ENCODE data around the gene LRRC45. TPM values are rescaled to one million over a fixed set of nuclear protein-coding genes. Genes with fewer than 3 reads are reported as not detected.

LRRC45 gene
- total and polyA plus RNA-seq, 9 of the 15 experiments (the other 6 are each of a cell fraction or from before 2014, with no cell fraction given), result 3.5 to 21.5 (median 11.2) TPM; not detected in 2

- TF ChIP-seq PBX2 (CRISPR knock-in tag; IDR thresholded peaks at IDR 0.05; ENCODE audit: low read depth), result no peak
- no peak for TF ChIP-seq PBX2 (tag; conservative IDR thresholded peaks at IDR 0.05; ENCODE audit: low read depth)
- no peak; the same call in 1 of the 2 replicates for TF ChIP-seq ZNF644 (tag; IDR thresholded peaks at IDR 0.05; ENCODE audit: low read depth)
- no peak for TF ChIP-seq ZNF699 (CRISPR knock-in tag; IDR thresholded peaks at IDR 0.05; ENCODE audit: insufficient replicate concordance)
- TF ChIP-seq ETS2 (tag; IDR thresholded peaks at IDR 0.05; ENCODE audit: borderline replicate concordance, poor library complexity, severe bottlenecking), result no peak
- no peak for TF ChIP-seq HSF4 (CRISPR knock-in tag; IDR thresholded peaks at IDR 0.05; ENCODE audit: borderline replicate concordance)
- TF ChIP-seq CUX1 (CRISPR knock-in tag; IDR thresholded peaks at IDR 0.05), result no peak
- TF ChIP-seq SMARCA4 (IDR thresholded peaks at IDR 0.05), result no peak
- TF ChIP-seq GTF2B (IDR thresholded peaks at IDR 0.05; ENCODE audit: extremely low read depth, insufficient read length), result no peak
- 0 out of 2 replicates have a peak, but pooled peaks have one; percentile 72 for TF ChIP-seq ZNF583 (CRISPR knock-in tag; IDR thresholded peaks at IDR 0.05)
- TF ChIP-seq DNMT1 (IDR thresholded peaks at IDR 0.05), result no peak
- no peak for TF ChIP-seq SAFB2 (IDR thresholded peaks at IDR 0.05; ENCODE audit: borderline replicate concordance, low read depth, low read length, severe bottlenecking)
- TF ChIP-seq BHLHE40 (IDR thresholded peaks at IDR 0.05; ENCODE audit: low read length), result 0 out of 2 replicates have a peak, but pooled peaks have one; percentile 20
- TF ChIP-seq HOMEZ (CRISPR knock-in tag; IDR thresholded peaks at IDR 0.05), result peak; percentile 64; the same call in 1 of the 2 replicates
- TF ChIP-seq GABPB1 (CRISPR knock-in tag; IDR thresholded peaks at IDR 0.05), result peak; percentile 98
- no peak for TF ChIP-seq SLC30A9 (CRISPR knock-in tag; IDR thresholded peaks at IDR 0.05)
- TF ChIP-seq BCL6 (CRISPR knock-in tag; IDR thresholded peaks at IDR 0.05), result peak; percentile 54; the same call in 1 of the 2 replicates
Observed at GRCh38 chr17:82065638-82066303, 42.7 kb downstream of the LRRC45 start, which contains the start of gene DUS1L (continued).
